ENCODE measurements around the gene GID8.

GID8 gene

DNA sequence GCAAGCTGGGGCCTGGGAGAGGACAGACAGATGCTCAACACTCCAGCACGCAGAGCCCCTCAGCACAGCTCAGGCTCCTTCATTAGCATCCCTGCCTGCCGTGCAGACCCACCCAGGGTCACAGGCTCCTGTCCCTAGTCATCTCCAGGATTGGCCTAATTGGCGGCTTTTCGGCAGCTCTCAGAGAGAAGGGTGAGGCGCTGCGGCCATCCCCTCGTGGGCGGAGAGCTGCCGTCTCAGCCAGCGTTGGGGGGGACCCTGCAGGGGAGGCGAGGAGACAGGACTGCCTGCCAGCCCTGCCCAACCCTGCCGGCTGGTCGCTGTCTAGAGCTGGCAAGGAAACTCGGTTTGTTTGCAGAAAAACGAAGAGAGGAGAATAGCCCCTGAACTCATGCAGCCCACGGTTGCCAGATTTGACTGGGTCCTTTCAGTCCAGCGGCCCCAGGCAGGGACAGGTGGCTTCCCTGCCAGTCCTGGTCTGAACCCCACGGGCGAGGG, 42.0 kb downstream of the GID8 start:
- no peak overlapping the region for H3K9ac ChIP-seq (ENCODE audit: low read depth, low read length)
- no peaks in the 10 kb centered on the region for H3K36me3 ChIP-seq (ENCODE audit: insufficient read depth, low read length)
- peaks cover 26% of the 10 kb centered on the region for H3K4me1 ChIP-seq (ENCODE audit: insufficient read depth, low read length)
- H3K9me3 ChIP-seq (ENCODE audit: control insufficient read depth, insufficient read depth, low read length), result no peaks in the 10 kb centered on the region

DNA sequence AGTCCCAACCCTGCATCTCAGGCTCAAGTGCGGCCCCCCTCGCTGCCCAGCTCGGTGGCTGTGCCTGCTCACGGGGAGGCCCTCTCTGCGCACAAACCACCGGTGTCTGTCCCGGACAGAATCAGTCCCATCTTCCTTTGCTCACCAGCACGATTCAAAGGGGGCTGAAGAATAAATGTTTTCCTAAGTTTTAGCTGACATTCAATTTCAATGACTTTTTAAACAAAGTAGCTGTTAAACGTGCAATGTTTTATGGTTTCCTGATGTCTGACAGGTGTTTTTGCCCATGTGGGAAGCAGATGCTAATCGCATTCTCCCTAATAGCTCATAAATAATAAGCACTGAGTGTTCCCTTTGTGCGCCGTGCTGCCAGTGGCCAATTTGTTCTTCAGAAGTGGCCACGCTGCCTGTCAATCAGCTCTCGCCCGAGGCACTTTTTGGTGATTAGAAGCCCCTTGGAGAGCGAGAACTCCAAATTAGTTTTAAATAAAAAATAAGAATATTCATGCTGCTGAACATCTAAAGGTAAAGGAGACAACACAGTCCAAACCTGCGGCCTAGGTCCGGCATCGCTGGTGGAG, 42.5 kb downstream of the GID8 start:
- no peaks in the 10 kb centered on the region for H3K9me3 ChIP-seq (ENCODE audit: control insufficient read depth, insufficient read depth, low read length)
- H3K4me1 ChIP-seq (ENCODE audit: insufficient read depth, low read length), result peaks cover 20% of the 10 kb centered on the region
- no peak overlapping the region for H3K9ac ChIP-seq (ENCODE audit: low read depth, low read length)

DNA sequence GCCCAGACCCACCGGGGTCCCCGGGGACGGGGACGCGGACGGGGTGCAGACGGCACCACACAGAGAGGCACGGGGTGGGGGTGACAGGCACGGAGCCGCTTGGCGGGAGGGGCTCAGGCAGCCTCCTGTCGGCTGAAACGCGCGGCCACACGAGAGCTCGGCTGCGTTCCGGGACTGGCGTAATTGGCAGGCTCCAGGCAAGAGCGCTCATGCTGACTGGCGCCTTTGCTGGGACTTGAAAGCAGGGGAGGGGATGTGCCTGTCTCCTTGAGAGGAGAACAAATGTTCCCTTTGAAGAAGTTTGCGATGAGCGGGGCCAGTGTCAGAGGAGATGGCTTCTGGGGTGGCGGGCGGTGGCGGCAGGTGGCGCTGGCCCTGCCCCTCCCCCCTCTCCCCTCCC, 43.0 kb downstream of the GID8 start:
- Histone ChIP-seq H3K9me3 (ENCODE audit: control insufficient read depth, insufficient read depth, low read length) (no peaks in the 10 kb centered on the region), H3K9ac (ENCODE audit: low read depth, low read length) (no peak overlapping the region), H3K4me1 (ENCODE audit: insufficient read depth, low read length) (peaks cover 15% of the 10 kb centered on the region), H3K36me3 (ENCODE audit: insufficient read depth, low read length) (no peaks in the 10 kb centered on the region)

More for the DNA sequence above, 42.5 kb downstream of the GID8 start:
- H3K36me3 ChIP-seq (ENCODE audit: insufficient read depth, low read length), result no peaks in the 10 kb centered on the region

DNA sequence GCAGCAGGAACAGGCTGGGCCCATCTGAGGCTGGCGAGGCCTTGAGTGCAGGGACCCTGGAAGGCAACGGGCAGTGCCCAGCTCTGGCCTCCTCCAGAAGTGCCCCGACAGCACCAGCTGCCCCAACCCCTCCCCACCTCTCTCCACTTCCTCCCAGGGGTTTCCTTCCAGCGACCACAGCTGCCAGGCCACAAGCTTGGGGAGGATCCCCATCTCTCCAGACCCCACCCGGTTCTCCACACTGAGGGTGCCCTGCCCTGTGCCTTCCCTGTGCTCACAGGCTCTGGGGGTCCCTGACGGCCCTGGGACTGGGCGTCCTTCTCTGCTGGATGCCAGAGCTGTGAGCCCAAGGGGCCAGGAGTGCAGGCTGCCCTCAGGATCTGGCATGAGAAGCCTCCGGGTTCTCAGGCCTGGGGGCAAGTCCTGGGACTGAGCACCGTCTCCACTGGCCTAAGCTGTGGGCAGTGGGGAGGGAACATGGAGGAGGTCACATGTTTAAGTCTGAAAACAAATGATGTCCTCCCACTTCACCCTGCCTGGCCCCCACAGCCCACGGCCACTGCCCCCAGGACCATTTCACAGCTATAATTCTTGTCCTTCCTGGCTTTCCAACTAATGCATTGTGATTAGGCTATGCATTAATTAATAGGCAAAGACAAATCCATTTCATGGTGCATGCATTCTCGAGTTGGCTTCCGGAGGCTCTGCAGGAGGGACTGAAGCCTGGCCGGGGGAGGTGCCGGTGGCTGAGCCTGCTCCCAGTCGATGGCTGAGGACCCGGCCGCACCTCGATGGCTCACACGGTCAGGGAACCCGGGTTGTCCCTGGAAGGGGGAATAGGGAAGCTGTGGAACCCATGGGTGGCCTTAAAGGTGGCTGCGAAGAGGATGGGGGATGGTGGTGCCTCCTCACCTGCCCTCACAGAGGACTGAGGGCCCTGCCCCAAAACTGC, 44.5 kb downstream of the GID8 start:
- no peaks in the 10 kb centered on the region for H3K36me3 ChIP-seq (ENCODE audit: insufficient read depth, low read length)
- H3K4me1 ChIP-seq (ENCODE audit: insufficient read depth, low read length), result peaks cover 22% of the 10 kb centered on the region
- no peak overlapping the region for H3K9ac ChIP-seq (ENCODE audit: low read depth, low read length)
- H3K9me3 ChIP-seq (ENCODE audit: control insufficient read depth, insufficient read depth, low read length), result no peaks in the 10 kb centered on the region

DNA sequence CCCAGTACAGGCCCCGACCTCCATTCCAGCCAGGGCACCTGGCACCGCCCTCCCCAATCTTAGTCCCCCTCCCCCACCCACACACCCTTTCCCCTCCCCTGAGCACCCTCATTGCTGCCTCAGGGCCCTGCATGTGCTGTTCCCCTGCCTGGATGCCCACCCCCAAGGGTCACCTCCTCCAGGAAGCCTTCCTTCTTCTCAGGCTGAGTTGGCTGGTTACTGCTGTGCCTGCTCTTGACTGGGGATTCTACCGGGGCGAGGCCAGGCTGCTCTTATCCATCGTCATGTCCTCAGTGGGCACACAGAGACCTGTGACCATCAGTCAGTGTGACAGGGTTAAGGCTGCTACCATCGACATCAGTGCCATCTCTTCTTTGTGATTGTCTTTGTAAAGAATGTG, 45.3 kb downstream of the GID8 start:
- Histone ChIP-seq H3K9me3 (ENCODE audit: control insufficient read depth, insufficient read depth, low read length) (no peaks in the 10 kb centered on the region), H3K9ac (ENCODE audit: low read depth, low read length) (no peak overlapping the region), H3K36me3 (ENCODE audit: insufficient read depth, low read length) (no peaks in the 10 kb centered on the region), H3K4me1 (ENCODE audit: insufficient read depth, low read length) (peaks cover 22% of the 10 kb centered on the region)

DNA sequence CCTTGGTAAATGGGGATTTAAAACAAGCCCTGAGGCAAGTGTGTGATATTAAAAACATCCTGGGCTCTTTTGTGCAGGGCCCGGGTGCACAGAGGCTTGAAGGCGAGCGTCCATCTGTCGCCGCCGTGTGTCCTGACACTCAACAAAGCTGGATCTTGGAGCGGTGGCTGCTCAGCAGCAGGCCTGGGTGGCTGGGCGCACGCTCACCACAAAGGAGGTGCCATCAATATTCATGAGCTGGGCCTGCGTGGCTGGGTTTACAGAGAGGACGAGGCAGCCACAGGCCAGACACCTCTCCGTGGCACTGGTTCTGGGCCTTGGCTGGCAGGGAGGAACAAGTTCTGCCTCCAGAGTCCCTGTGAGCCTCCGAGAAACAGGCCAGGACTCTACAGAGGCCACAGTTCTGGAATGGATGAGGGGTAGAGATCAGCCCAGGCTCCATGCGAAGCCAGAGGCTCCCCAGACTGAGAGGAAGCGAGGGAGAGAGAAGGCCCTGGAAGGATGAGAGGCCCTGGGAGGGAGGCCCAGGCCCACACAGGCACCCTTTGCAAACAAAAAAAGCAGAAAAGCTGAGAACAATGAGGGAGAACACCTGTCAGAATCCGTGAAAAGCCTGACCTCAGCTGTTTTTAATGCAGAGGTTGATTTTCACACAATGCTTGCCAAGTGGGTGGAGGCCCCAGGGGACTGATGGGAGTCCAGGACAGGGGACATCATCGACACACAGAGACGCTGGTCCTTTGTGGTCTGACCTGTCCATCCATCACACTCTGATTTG, 46.9 kb downstream of the GID8 start:
- H3K9ac ChIP-seq (ENCODE audit: low read depth, low read length), result no peak overlapping the region
- H3K9me3 ChIP-seq (ENCODE audit: control insufficient read depth, insufficient read depth, low read length), result no peaks in the 10 kb centered on the region
- no peaks in the 10 kb centered on the region for H3K36me3 ChIP-seq (ENCODE audit: insufficient read depth, low read length)
- peaks cover 15% of the 10 kb centered on the region for H3K4me1 ChIP-seq (ENCODE audit: insufficient read depth, low read length)

DNA sequence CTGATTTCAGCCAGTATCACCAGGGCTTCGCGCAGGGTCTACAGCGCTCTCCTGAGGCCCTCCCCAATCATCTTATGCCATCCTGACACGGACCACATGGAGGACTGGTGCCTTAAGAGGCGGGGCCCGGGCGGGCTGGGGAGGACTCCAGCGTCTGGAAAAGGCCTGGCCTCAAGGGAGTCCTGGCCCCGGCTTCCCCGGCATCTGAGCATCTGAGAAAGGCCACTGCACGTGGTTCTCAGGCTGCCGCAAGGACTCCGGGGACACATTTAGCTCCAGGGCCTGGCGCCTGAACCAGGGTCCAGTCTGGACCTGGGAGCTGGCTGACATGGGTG, 47.5 kb downstream of the GID8 start:
- Histone ChIP-seq H3K36me3 (ENCODE audit: insufficient read depth, low read length) (no peaks in the 10 kb centered on the region), H3K9ac (ENCODE audit: low read depth, low read length) (no peak overlapping the region), H3K4me1 (ENCODE audit: insufficient read depth, low read length) (peaks cover 15% of the 10 kb centered on the region), H3K9me3 (ENCODE audit: control insufficient read depth, insufficient read depth, low read length) (no peaks in the 10 kb centered on the region)

DNA sequence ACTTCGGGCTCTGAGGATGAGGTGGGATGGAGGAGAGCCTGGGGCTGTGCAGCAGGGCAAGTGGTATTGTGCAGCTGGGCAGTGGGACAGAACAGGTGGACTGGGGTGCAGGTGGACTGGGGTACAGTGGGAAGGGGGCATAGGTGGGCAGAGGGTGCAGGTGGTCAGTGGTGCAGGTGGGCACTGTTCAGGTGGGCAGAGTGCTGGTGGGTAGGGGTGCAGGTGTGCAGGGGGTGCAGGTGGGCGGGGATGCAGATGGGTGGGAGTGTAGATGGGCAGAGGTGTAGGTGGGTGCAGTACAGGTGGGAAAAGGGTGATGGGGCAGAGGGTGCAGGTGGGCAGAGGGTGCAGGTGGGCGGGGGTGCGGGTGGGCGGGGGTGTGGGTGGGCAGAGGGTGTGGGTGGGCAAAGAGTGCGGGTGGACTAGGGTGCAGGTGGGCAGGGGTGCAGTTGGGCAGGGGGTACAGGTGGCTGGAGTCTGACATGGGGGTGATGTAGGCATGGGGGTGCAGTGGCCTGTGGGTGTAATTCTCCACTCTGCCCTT, 48.4 kb downstream of the GID8 start:
- Histone ChIP-seq H3K9ac (ENCODE audit: low read depth, low read length) (no peak overlapping the region), H3K9me3 (ENCODE audit: control insufficient read depth, insufficient read depth, low read length) (no peaks in the 10 kb centered on the region), H3K4me1 (ENCODE audit: insufficient read depth, low read length) (peaks cover 15% of the 10 kb centered on the region), H3K36me3 (ENCODE audit: insufficient read depth, low read length) (no peaks in the 10 kb centered on the region)

DNA sequence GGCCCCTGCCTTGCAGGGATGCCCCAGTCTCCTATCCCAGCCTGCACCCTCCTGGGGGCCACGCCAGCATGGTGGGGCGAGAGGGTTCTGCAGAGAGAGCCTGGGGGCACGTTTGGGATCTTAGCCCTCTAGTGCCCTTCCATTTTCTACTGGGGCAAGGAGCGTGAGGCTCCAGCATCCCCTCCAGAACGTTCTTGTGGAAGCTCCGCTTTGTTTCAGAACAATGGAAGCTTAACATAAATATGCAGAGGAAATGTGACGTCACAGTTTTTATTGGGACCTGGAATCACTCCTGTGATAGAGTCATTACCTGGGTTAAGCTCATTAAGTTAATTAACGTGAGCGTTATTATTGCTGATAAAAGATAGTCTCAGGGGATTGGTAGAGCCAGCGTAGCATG, 49.2 kb downstream of the GID8 start:
- no peaks in the 10 kb centered on the region for H3K9me3 ChIP-seq (ENCODE audit: control insufficient read depth, insufficient read depth, low read length)
- H3K36me3 ChIP-seq (ENCODE audit: insufficient read depth, low read length), result no peaks in the 10 kb centered on the region
- H3K4me1 ChIP-seq (ENCODE audit: insufficient read depth, low read length), result peaks cover 14% of the 10 kb centered on the region
- H3K9ac ChIP-seq (ENCODE audit: low read depth, low read length), result no peak overlapping the region

DNA sequence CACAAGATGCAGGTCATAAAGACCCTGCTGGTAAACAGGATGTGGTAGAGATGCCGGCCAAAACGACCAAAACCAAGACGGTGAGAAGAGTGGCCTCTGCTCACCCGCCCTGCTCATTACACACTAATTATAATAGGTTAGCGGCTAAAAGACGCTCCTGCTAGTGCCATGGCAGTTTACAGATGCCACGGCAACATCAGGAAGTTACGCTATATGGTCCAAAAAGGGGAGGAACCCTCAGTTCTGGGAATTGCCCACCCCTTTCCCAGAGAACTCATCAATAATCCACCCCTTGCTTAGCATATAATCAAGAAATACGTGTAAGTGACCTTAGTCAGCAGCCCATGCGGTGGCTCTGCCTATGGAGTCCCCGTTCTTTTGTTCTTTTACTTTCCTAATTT, 51.3 kb downstream of the GID8 start:
- Histone ChIP-seq H3K4me1 (ENCODE audit: insufficient read depth, low read length) (peaks cover 7% of the 10 kb centered on the region), H3K9ac (ENCODE audit: low read depth, low read length) (no peak overlapping the region), H3K36me3 (ENCODE audit: insufficient read depth, low read length) (no peaks in the 10 kb centered on the region), H3K9me3 (ENCODE audit: control insufficient read depth, insufficient read depth, low read length) (no peaks in the 10 kb centered on the region)

DNA sequence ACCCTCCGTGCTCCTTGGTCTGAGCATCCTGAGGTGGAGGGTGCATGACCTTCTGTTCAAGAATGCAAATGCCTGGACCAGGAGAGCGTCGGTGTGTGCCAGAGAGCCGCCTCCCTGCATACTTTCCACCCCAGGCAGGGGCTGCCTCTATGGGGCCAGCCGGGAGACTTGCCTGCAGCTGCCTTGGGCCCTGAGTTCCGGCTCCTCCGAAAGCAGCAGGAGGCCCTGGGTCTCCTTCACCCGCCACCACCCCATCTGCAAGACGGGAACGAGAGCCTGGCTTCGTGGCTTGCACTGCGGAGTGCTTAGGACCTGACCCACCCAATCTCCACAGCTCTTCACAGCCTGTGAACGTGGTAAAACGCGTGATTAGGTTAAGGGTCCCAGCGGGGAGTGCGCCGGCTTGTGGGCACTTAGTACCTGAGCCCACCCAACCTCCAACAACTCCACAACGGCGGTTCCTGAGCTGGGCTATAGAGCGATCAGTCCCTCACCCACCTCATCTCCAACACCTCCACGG, 52.4 kb downstream of the GID8 start:
- H3K9ac ChIP-seq (ENCODE audit: low read depth, low read length), result no peak overlapping the region
- peaks cover 7% of the 10 kb centered on the region for H3K4me1 ChIP-seq (ENCODE audit: insufficient read depth, low read length)
- no peaks in the 10 kb centered on the region for H3K36me3 ChIP-seq (ENCODE audit: insufficient read depth, low read length)

DNA sequence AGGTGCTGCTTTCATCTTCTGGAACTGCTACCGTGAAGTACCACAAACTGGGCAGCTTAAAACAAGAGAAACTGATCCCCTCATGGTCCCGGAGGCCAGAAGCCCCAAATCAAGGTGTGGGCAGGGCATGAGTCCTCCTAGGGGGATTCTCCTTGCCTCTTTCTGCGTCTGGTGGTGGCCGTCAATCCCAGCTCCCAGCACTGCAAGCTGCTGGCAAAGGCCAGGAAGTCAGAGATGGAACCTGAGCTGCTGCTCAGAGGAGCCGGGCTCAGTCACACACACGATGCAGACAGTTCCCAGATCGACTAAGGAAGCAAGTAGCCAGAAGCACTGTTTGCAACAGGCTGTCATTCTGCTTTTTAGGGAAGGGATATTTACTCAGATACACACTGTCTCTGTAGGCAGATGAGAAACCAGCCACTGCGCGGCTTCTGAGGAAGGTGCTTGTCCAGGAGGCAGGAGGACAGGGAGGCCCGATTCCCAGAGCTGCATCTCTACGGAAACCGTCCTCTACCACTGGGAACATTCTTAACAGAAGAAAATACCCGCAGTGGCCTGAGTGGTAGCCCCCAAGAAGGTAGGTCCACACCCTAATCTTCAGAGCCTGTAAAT, 53.4 kb downstream of the GID8 start:
- Histone ChIP-seq H3K9me3 (ENCODE audit: control insufficient read depth, insufficient read depth, low read length) (no peaks in the 10 kb centered on the region), H3K9ac (ENCODE audit: low read depth, low read length) (no peak overlapping the region), H3K4me1 (ENCODE audit: insufficient read depth, low read length) (peaks cover 7% of the 10 kb centered on the region), H3K36me3 (ENCODE audit: insufficient read depth, low read length) (no peaks in the 10 kb centered on the region)

More for the DNA sequence above, 52.4 kb downstream of the GID8 start:
- no peaks in the 10 kb centered on the region for H3K9me3 ChIP-seq (ENCODE audit: control insufficient read depth, insufficient read depth, low read length)

DNA sequence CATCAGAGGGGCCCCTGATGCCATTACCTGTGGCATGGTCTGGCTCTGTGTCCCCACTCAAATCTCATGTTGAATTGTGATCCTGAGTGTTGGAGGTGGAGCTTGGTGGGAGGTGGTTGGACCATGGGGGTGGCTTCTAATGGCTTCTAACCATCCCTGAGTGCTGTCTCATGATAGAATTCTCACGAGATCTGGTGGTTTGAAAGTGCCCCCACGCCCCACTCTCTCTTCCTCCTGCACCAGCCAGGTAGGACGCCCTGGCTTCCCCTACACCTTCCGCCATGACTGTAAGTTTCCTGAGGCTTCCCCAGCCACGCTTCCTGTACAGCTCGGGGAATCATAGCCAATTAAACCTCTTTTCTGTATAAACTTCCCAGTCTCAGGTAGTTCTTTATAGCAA, 53.9 kb downstream of the GID8 start:
- H3K9ac ChIP-seq (ENCODE audit: low read depth, low read length), result no peak overlapping the region
- H3K36me3 ChIP-seq (ENCODE audit: insufficient read depth, low read length), result no peaks in the 10 kb centered on the region
- peaks cover 4% of the 10 kb centered on the region for H3K4me1 ChIP-seq (ENCODE audit: insufficient read depth, low read length)
- no peaks in the 10 kb centered on the region for H3K9me3 ChIP-seq (ENCODE audit: control insufficient read depth, insufficient read depth, low read length)

Data from ES-I3 (cell line).